ENCODE measurements around the gene PHETA1. TPM values are rescaled to one million over a fixed set of nuclear protein-coding genes. Genes with fewer than 3 reads are reported as not detected.

Gene PHETA1
- total and polyA plus RNA-seq, 10 of the 15 experiments (the other 5 are each of a cell fraction or from before 2014, with no cell fraction given): 0.02 to 1.3 (median 0.51) TPM; not detected in 1

DNA sequence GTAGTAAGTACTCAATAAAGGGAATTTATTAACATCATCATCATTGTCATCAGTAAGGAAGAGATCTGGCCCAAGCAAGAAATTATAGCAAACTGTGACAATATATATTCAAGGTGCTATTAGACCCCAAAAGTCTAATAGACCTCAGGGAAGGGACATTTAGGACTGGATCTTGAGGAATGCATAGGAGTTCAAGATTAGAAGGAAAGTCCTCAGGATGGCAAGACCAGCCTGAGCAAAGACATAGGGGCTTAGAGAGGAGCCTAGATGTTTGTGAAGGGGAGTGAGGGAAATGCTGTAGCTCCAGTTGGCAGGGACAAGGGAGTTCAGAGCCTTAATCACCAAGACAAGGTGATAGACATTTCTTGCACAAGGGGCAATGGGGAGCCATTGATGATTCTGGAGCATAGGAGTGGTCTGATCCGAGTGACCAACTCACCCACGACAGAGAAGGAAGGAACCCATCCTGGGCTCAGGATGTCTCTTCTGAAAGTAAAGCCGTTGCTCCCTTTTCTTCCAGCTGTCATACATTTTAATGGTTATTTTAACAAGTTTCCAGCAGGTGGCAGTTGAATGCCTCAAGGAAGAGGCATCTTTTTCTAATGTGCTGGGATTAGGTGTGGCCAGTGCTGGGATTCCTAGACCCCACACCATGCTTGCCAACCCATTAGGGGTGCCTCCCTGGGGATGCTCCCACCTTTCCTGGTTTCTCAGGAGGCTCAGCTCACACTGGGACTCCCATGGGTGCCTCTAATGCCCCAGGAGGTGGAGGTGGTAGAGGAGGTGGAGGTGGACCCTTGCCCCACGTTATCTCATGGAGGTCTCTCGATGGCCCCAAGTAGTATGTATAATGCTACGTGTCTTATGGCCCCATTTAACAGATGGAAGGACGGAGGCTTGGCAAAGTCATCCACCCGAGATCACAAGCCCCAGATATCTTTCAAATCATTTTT lies 37.8 kb downstream of the PHETA1 start:
- CTCF ChIA-PET: interaction anchor here (0.7 to 2.0 kb wide), 11 partner anchors 16 to 343 kb away, joined by 3 to 18 read pairs (median 4); no protein-coding TSS in a partner anchor
- TF ChIP-seq CTCF (IDR thresholded peaks at IDR 0.05 in 2 of 3, conservative IDR thresholded peaks at IDR 0.05 in 1 of 3; ENCODE audit: control insufficient read depth in 2 of 3, extremely low read depth in 1 of 3, insufficient read depth in 1 of 3, low read depth in 3 of 3, low read length in 3 of 3) (peak; percentile 50 to 62 (median 53)), RAD21 (IDR thresholded peaks at IDR 0.05; ENCODE audit: insufficient read depth, low read depth, low read length) (peak; percentile 54), SMC3 (IDR thresholded peaks at IDR 0.05; ENCODE audit: borderline replicate concordance, low read length) (peak; percentile 38; the same call in 1 of the 2 replicates), ZNF384 (IDR thresholded peaks at IDR 0.05; ENCODE audit: borderline replicate concordance, low read depth, low read length) (no peak)
- H3K36me3 ChIP-seq (ENCODE audit: control insufficient read depth in 2 of 2, insufficient read depth in 2 of 2, low read length in 1 of 2): no peaks in the 10 kb centered on the region
- no peaks in the 10 kb centered on the region for H3K79me2 ChIP-seq (ENCODE audit: control insufficient read depth, insufficient read depth, low read length)
- intact Hi-C loops (cut with micrococcal nuclease; ENCODE audit: unreplicated experiment): loop anchor here (1.0 to 10.0 kb wide), 4 partner anchors 66 to 344 kb away; no protein-coding TSS in a partner anchor
- in situ Hi-C loops (cut with MboI): loop anchor here (5.0 kb wide), 1 partner anchor 116 kb away; no protein-coding TSS in a partner anchor
- no TSS peak for BruUV-seq (replicated peaks)
- WGBS (ENCODE audit: insufficient coverage, insufficient replicate concordance, low lambda C conversion rate, missing lambda C conversion rate): 24% methylated on average over 8 of the region's 8 CpGs
- no peaks in the 10 kb centered on the region for H3K4me1 ChIP-seq (ENCODE audit: control insufficient read depth, insufficient read depth, low read length)
- FAIRE-seq (peak; percentile 94), DNase-seq (ENCODE audit: low read depth, low spot score) (no peak), ATAC-seq (peak; percentile 69)
- H3K9ac ChIP-seq (ENCODE audit: control insufficient read depth, insufficient read depth, low read length): no peak overlapping the region
- no peaks in the 10 kb centered on the region for H3K9me3 ChIP-seq (replicated peaks; ENCODE audit: control insufficient read depth, insufficient read depth, low read length)
- H3K27me3 ChIP-seq (replicated peaks in 1 of 2; ENCODE audit: control insufficient read depth in 2 of 2, insufficient read depth in 2 of 2, low read length in 1 of 2): no peaks in the 10 kb centered on the region; a peak in 2 of 4 replicates
- no peaks in the 10 kb centered on the region for H4K20me1 ChIP-seq (ENCODE audit: control insufficient read depth, insufficient read depth)
- POLR2A ChIA-PET: no interaction called here
- SMC1A ChIA-PET (ENCODE audit: uncharacterized antibody, unreplicated experiment): interaction anchor here (0.9 to 2.4 kb wide), 5 partner anchors 65 to 208 kb away, joined by 3 to 7 read pairs (median 3); no protein-coding TSS in a partner anchor
- H3K27ac ChIP-seq (ENCODE audit: control insufficient read depth, insufficient read depth): no peak overlapping the region
- no peak overlapping the region for H3K4me2 ChIP-seq (ENCODE audit: control insufficient read depth, insufficient read depth)
- H3K4me3 ChIP-seq: no peak overlapping the region
- H2AFZ ChIP-seq (ENCODE audit: control insufficient read depth, low read depth, low read length): no peak overlapping the region
- RAD21 ChIA-PET (ENCODE audit: unreplicated experiment): interaction anchor here (0.6 to 1.2 kb wide), 2 partner anchors 16 to 121 kb away, joined by 3 to 16 read pairs; no protein-coding TSS in a partner anchor

Data from GM12878 (cell line).